ENCODE results near the gene KCTD11. TPM values are rescaled to one million over a fixed set of nuclear protein-coding genes. Genes with fewer than 3 reads are reported as not detected.

The KCTD11 gene
- total RNA-seq, 1 experiment from 2014 or later, result 5.1 TPM

Other genes starting within 250 kb of the KCTD11 start
- gene ASGR2, start 237.3 kb upstream of the KCTD11 start, total RNA-seq (2022), result 12.8 and 14.3 TPM in 2 replicates
- gene ASGR1, start 172.8 kb upstream of the KCTD11 start, total RNA-seq (2022), result 8.3 and 9.2 TPM in 2 replicates
- gene DLG4, start 132.3 kb upstream of the KCTD11 start, total RNA-seq (2022), result 0.98 and 1.8 TPM in 2 replicates
- 133 and 164 TPM in 2 replicates for gene ACADVL, start 132.2 kb upstream of the KCTD11 start, total RNA-seq (2022)
- 38.3 and 41.3 TPM in 2 replicates for gene DVL2, start 117.6 kb upstream of the KCTD11 start, total RNA-seq (2022)
- 20.5 and 20.6 TPM in 2 replicates for gene PHF23, start 112.7 kb upstream of the KCTD11 start, total RNA-seq (2022)
- 129 and 140 TPM in 2 replicates for gene GABARAP, start 109.7 kb upstream of the KCTD11 start, total RNA-seq (2022)
- gene CTDNEP1, start 100.4 kb upstream of the KCTD11 start, total RNA-seq (2022), result 68.6 and 71.1 TPM in 2 replicates
- gene ELP5, start 99.9 kb upstream of the KCTD11 start, total RNA-seq (2022), result 43.2 and 43.3 TPM in 2 replicates
- gene CLDN7, start 89.7 kb upstream of the KCTD11 start, total RNA-seq (2022), result 111 and 115 TPM in 2 replicates
- 0.35 and 0.88 TPM in 2 replicates for gene SLC2A4, start 70.4 kb upstream of the KCTD11 start, total RNA-seq (2022)
- gene YBX2, start 57.5 kb upstream of the KCTD11 start, total RNA-seq (2022), result 21.1 and 27.6 TPM in 2 replicates
- 345 and 388 TPM in 2 replicates for gene EIF5A, start 44.5 kb upstream of the KCTD11 start, total RNA-seq (2022)
- 36.0 and 39.2 TPM in 2 replicates for gene GPS2, start 36.8 kb upstream of the KCTD11 start, total RNA-seq (2022)
- 29.5 and 31.1 TPM in 2 replicates for gene NEURL4, start 22.8 kb upstream of the KCTD11 start, total RNA-seq (2022)
- 1.6 TPM in 1 of 2 replicates, not detected in the other for gene ACAP1, start 15.6 kb upstream of the KCTD11 start, total RNA-seq (2022)
- gene TMEM95, start 3.0 kb downstream of the KCTD11 start, total RNA-seq (2022), result not detected in 2 replicates
- gene TNK1, start 28.9 kb downstream of the KCTD11 start, total RNA-seq (2022), result 6.1 and 6.4 TPM in 2 replicates
- gene PLSCR3, start 42.4 kb downstream of the KCTD11 start, total RNA-seq (2022), result 12.7 and 14.5 TPM in 2 replicates
- gene TMEM256, start 51.9 kb downstream of the KCTD11 start, total RNA-seq (2022), result 40.2 and 41.3 TPM in 2 replicates
- gene NLGN2, start 55.7 kb downstream of the KCTD11 start, total RNA-seq (2022), result 12.6 and 16.1 TPM in 2 replicates
- 0.52 TPM in 1 of 2 replicates, not detected in the other for gene SPEM1, start 68.2 kb downstream of the KCTD11 start, total RNA-seq (2022)
- gene SPEM2, start 73.5 kb downstream of the KCTD11 start, total RNA-seq (2022), result not detected in 2 replicates
- gene SPEM3, start 76.7 kb downstream of the KCTD11 start, total RNA-seq (2022), result not detected in 2 replicates
- 2.9 and 3.7 TPM in 2 replicates for gene TMEM102, start 83.3 kb downstream of the KCTD11 start, total RNA-seq (2022)
- 0.91 and 1.3 TPM in 2 replicates for gene FGF11, start 87.3 kb downstream of the KCTD11 start, total RNA-seq (2022)
- 1.7 and 2.6 TPM in 2 replicates for gene CHRNB1, start 92.9 kb downstream of the KCTD11 start, total RNA-seq (2022)
- gene ZBTB4, start 127.5 kb downstream of the KCTD11 start, total RNA-seq (2022), result 15.5 and 16.5 TPM in 2 replicates
- gene SLC35G6, start 129.3 kb downstream of the KCTD11 start, total RNA-seq (2022), result not detected in 2 replicates
- gene POLR2A, start 132.2 kb downstream of the KCTD11 start, total RNA-seq (2022), result 69.8 and 72.1 TPM in 2 replicates
- gene TNFSF12, start 196.9 kb downstream of the KCTD11 start, total RNA-seq (2022), result not detected in 2 replicates
- 0.20 TPM in 1 of 2 replicates, not detected in the other for gene TNFSF13, start 206.6 kb downstream of the KCTD11 start, total RNA-seq (2022)
- gene SENP3, start 209.8 kb downstream of the KCTD11 start, total RNA-seq (2022), result 29.2 and 30.2 TPM in 2 replicates
- 1.1 and 1.6 TPM in 2 replicates for gene CD68, start 227.5 kb downstream of the KCTD11 start, total RNA-seq (2022)
- gene MPDU1, start 231.7 kb downstream of the KCTD11 start, total RNA-seq (2022), result 44.2 and 49.7 TPM in 2 replicates
- gene SOX15, start 237.9 kb downstream of the KCTD11 start, total RNA-seq (2022), result 0.53 TPM in 1 of 2 replicates, not detected in the other

Data from Caco-2 (cell line).